KOPT-K1 (cell line): ENCODE measurements around the gene ELF3.
"Not testable (repeated sequence)": the region's sequence is repeated elsewhere in the genome, so short reads cannot be mapped to it uniquely, and the experiment has no call there.

Source experiments
- H3K27ac ChIP-seq: fragments of 200-600 bp; sonication (generic); 2 replicates; pipeline ENCODE4 v1.5.1; 2016; ENCODE audit warnings: antibody characterized with exemption, mild to moderate bottlenecking, low read depth, low read length; ENCODE audit not compliant: poor library complexity, severe bottlenecking
- H3K36me3 ChIP-seq: fragments of 200-600 bp; sonication (generic); 2 replicates; pipeline ENCODE4 v1.5.1; 2017; ENCODE audit warnings: antibody characterized with exemption, mild to moderate bottlenecking, low read length, moderate library complexity; ENCODE audit not compliant: insufficient read depth
- H3K9me3 ChIP-seq: fragments of 200-600 bp; sonication (generic); 2 replicates; pipeline ENCODE4 v1.5.1; 2017; ENCODE audit warnings: antibody characterized with exemption, low read length, mild to moderate bottlenecking; ENCODE audit not compliant: insufficient read depth, poor library complexity, severe bottlenecking

The ELF3 gene

GRCh38 chr1:202010180-202011015 lies at the start of gene ELF3:
TSS of gene ELF3 (plus strand) at chr1:202010587. CDS start at chr1:202011137, 550 bp downstream.
- Histone ChIP-seq H3K27ac (no peak within 1 kb of the TSS), H3K36me3 (no peaks in the 10 kb centered on the region), H3K9me3 (no peaks in the 10 kb centered on the region)

GRCh38 chr1:201962382-201962781 lies 48.0 kb upstream of the ELF3 start:
- not testable (repeated sequence) for H3K27ac ChIP-seq, H3K9me3 ChIP-seq
- peaks cover 93% of the 10 kb centered on the region for H3K36me3 ChIP-seq

- Histone ChIP-seq H3K9me3 (no peaks in the 10 kb centered on the region), H3K27ac (no peak overlapping the region), H3K36me3 (peaks cover 93% of the 10 kb centered on the region)
Measured at GRCh38 chr1:201964261-201964660, 46.1 kb upstream of the ELF3 start.

GRCh38 chr1:201966171-201966570 lies 44.2 kb upstream of the ELF3 start:
- peaks cover 98% of the 10 kb centered on the region for H3K36me3 ChIP-seq
- no peaks in the 10 kb centered on the region for H3K9me3 ChIP-seq
- H3K27ac ChIP-seq = no peak overlapping the region

GRCh38 chr1:201968202-201968925 lies 42.0 kb upstream of the ELF3 start:
- Histone ChIP-seq H3K36me3 (peaks cover 78% of the 10 kb centered on the region), H3K9me3 (no peaks in the 10 kb centered on the region), H3K27ac (no peak overlapping the region)

GRCh38 chr1:201970334-201971159 lies 39.8 kb upstream of the ELF3 start:
- no peaks in the 10 kb centered on the region for H3K9me3 ChIP-seq
- H3K27ac ChIP-seq = no peak overlapping the region
- peaks cover 57% of the 10 kb centered on the region for H3K36me3 ChIP-seq

- Histone ChIP-seq H3K27ac (peak overlapping the region; percentile 5), H3K9me3 (no peaks in the 10 kb centered on the region), H3K36me3 (no peaks in the 10 kb centered on the region)
Measured at GRCh38 chr1:201982082-201982622, 28.2 kb upstream of the ELF3 start.

GRCh38 chr1:201982623-201983379 lies 27.6 kb upstream of the ELF3 start, which contains the start of gene RNPEP:
TSS of gene RNPEP (plus strand) at chr1:201982648. CDS start at chr1:201982667, 19 bp downstream.
- H3K9me3 ChIP-seq = no peaks in the 10 kb centered on the region
- peak within 1 kb of the TSS; percentile 5 for H3K27ac ChIP-seq
- H3K36me3 ChIP-seq = no peaks in the 10 kb centered on the region

- Histone ChIP-seq H3K9me3 (no peaks in the 10 kb centered on the region), H3K36me3 (no peaks in the 10 kb centered on the region), H3K27ac (peak overlapping the region; percentile 5)
Measured at GRCh38 chr1:201983380-201983805, 27.0 kb upstream of the ELF3 start.

GRCh38 chr1:201984446-201984845 lies 25.9 kb upstream of the ELF3 start:
- peaks cover 4% of the 10 kb centered on the region; the same call in 1 of the 2 replicates for H3K36me3 ChIP-seq
- H3K9me3 ChIP-seq = no peaks in the 10 kb centered on the region
- H3K27ac ChIP-seq = no peak overlapping the region

GRCh38 chr1:201985355-201985754 lies 25.0 kb upstream of the ELF3 start:
- Histone ChIP-seq H3K27ac (no peak overlapping the region), H3K9me3 (no peaks in the 10 kb centered on the region), H3K36me3 (peaks cover 8% of the 10 kb centered on the region; the same call in 1 of the 2 replicates)

- Histone ChIP-seq H3K27ac (no peak overlapping the region), H3K36me3 (peaks cover 8% of the 10 kb centered on the region; the same call in 1 of the 2 replicates), H3K9me3 (no peaks in the 10 kb centered on the region)
Measured at GRCh38 chr1:201988601-201989000, 21.8 kb upstream of the ELF3 start.

- peaks cover 8% of the 10 kb centered on the region; the same call in 1 of the 2 replicates for H3K36me3 ChIP-seq
- H3K9me3 ChIP-seq = no peaks in the 10 kb centered on the region
- H3K27ac ChIP-seq = no peak overlapping the region
Measured at GRCh38 chr1:201989354-201990128, 20.8 kb upstream of the ELF3 start.
